Progenitor cell of endocrine pancreas (in vitro differentiated cells): ENCODE measurements around the gene ANKRD33. TPM values are rescaled to one million over a fixed set of nuclear protein-coding genes. Genes with fewer than 3 reads are reported as not detected.

ENCODE experiments used
- DNase-seq: peaks from one replicate; pipeline ENCODE4 v3.0.0; 2021; ENCODE audit warnings: low spot score; ENCODE audit not compliant: unreplicated experiment
- H3K27ac Mint-ChIP-seq: 2 replicates; pipeline ENCODE4 v1.8.0; 2021; ENCODE audit warnings: mild to moderate bottlenecking, moderate library complexity, mixed read lengths
- H3K27me3 Mint-ChIP-seq: 2 replicates; pipeline ENCODE4 v1.8.0; 2021; ENCODE audit warnings: mixed read lengths
- H3K36me3 Mint-ChIP-seq: 2 replicates; pipeline ENCODE4 v1.8.0; 2022; ENCODE audit warnings: mixed read lengths; ENCODE audit not compliant: insufficient read depth
- H3K4me1 Mint-ChIP-seq: 2 replicates; pipeline ENCODE4 v1.8.0; 2021; ENCODE audit warnings: low read depth, mixed read lengths
- H3K4me3 Mint-ChIP-seq: 2 replicates; pipeline ENCODE4 v1.8.0; 2021; ENCODE audit warnings: low read depth, mild to moderate bottlenecking, moderate library complexity, mixed read lengths
- H3K9me3 Mint-ChIP-seq: 2 replicates; pipeline ENCODE4 v1.8.0; 2021; ENCODE audit warnings: low read depth, mixed read lengths
- total RNA-seq: library from RNA; stranded (reverse); gene quantifications from 2 replicates; pipeline ENCODE4 v1.2.1, GENCODE V29; 2021
- TF ChIP-seq, protein P1 (sequence below): fragments of 200-600 bp; sonication (generic); IDR thresholded peaks from one replicate; pipeline ENCODE4 v1.5.0; 2021; ENCODE audit warnings: antibody characterized with exemption, mild to moderate bottlenecking; ENCODE audit not compliant: unreplicated experiment

The ANKRD33 gene
- total RNA-seq, 1 donor from 2014 or later: 0.14 TPM

DNA sequence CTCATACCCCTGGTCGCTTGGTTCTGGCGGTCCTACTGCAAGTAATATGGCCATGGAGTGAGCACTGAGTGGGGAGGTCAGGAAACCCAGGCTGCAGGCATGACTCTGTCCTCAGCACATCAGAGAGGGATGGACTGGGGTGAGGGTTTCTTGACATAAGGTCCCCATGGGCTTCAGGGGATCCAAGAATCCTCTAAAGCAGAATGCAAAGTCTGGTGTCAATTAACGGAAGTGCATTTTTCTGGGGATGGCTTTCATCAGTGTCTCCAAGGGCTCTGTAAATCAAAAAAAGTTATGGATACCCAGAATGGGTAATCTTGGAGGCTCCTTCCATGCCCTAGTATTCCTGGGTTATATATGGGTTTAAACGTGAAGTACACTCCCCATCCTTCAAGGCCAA, 43.0 kb upstream of the ANKRD33 start:
- Mint-ChIP-seq H3K27ac (peak overlapping the region; percentile 98), H3K36me3 (peaks cover 3% of the 10 kb centered on the region), H3K4me3 (peak overlapping the region; percentile 87), H3K4me1 (peaks cover 48% of the 10 kb centered on the region), H3K9me3 (no peaks in the 10 kb centered on the region), H3K27me3 (no peaks in the 10 kb centered on the region)
- TF ChIP-seq, protein P1, sequence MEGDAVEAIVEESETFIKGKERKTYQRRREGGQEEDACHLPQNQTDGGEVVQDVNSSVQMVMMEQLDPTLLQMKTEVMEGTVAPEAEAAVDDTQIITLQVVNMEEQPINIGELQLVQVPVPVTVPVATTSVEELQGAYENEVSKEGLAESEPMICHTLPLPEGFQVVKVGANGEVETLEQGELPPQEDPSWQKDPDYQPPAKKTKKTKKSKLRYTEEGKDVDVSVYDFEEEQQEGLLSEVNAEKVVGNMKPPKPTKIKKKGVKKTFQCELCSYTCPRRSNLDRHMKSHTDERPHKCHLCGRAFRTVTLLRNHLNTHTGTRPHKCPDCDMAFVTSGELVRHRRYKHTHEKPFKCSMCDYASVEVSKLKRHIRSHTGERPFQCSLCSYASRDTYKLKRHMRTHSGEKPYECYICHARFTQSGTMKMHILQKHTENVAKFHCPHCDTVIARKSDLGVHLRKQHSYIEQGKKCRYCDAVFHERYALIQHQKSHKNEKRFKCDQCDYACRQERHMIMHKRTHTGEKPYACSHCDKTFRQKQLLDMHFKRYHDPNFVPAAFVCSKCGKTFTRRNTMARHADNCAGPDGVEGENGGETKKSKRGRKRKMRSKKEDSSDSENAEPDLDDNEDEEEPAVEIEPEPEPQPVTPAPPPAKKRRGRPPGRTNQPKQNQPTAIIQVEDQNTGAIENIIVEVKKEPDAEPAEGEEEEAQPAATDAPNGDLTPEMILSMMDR: no peak
- no peak for DNase-seq

DNA sequence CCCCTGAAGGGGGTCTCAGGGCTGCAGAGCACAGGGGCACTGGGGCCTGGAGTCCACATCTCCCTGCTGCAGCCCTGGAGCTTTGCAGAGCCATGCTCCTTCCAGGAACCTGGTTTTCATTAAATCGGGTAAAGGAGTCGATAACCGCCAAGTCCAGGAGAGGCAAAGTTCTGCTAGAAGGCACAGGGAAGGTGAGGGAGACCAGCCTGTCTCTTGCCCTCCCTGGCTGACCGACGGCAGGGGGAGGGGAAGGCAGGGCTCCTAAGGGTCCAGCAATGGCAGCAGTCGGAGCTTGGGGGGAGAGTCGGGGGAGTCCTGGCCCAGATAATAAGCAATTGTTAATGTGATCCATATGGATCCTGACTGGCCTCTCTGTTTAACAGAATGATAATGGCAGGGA, 42.4 kb upstream of the ANKRD33 start:
- H3K27me3 Mint-ChIP-seq: no peaks in the 10 kb centered on the region
- TF ChIP-seq, protein P1: no peak
- H3K4me3 Mint-ChIP-seq: peak overlapping the region; percentile 87
- DNase-seq: no peak
- H3K4me1 Mint-ChIP-seq: peaks cover 48% of the 10 kb centered on the region
- no peaks in the 10 kb centered on the region for H3K9me3 Mint-ChIP-seq
- H3K27ac Mint-ChIP-seq: peak overlapping the region; percentile 98
- H3K36me3 Mint-ChIP-seq: peaks cover 3% of the 10 kb centered on the region

DNA sequence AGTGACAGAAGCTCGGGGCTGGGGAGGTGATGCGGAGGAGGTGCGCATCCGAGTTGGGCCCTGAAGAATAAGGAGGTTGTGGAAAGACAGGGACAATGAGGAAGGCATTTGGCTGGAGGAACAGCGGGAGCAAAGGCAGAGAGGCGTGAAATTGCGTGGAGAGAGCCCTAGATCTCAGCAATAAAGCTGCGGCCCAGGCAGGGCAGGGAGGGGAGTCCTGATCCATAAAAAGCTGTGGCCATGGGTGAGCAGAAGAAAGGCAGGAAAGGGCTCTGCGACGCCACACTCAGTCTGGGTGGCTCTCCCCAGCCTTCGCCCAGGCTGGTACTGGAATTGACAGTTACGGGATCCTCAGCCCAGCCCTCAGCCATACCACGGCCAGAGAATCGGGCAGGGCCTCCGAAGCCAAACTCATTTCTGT, 41.6 kb upstream of the ANKRD33 start:
- no peaks in the 10 kb centered on the region for H3K9me3 Mint-ChIP-seq
- peaks cover 48% of the 10 kb centered on the region for H3K4me1 Mint-ChIP-seq
- no peaks in the 10 kb centered on the region for H3K27me3 Mint-ChIP-seq
- TF ChIP-seq, protein P1: no peak
- H3K27ac Mint-ChIP-seq: peak overlapping the region; percentile 98
- DNase-seq: no peak
- peaks cover 3% of the 10 kb centered on the region for H3K36me3 Mint-ChIP-seq
- H3K4me3 Mint-ChIP-seq: peak overlapping the region; percentile 87

DNA sequence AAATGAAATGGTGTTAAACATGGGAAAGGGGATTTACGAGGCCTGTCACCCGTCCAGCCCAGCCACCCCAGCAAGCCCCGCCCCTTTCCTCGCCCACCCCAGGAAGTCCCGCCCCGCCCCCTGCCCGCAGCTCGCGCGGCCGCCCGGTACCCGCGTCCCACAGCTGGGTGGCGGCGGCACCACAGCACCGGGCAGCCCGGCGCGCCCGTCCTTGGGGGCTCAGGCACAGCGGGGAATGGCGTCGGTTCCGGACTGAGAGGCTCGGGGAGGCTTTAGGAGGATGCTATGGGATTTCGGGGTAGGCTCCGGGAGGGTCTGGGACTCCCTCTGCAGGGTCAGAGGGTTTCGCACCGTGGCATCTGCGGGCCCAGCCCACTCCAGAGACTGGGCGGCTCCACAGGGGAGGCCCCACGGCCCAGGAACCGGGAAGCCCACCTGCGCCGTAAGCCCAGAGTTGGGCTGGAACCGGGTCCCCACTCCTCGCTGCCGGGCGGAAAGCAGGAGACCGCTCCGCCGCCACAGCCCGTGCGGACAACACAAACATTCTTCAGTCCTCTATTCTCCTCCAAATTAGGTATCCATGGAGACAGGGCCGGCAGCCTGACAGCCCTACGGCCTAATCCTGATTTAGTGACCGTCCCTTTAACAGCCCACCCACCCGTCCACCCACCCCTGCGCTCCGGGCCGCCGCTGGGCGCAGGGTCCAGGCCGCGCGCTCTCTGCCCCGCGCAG, 40.8 kb upstream of the ANKRD33 start:
- Mint-ChIP-seq H3K27ac (peak overlapping the region; percentile 73), H3K4me1 (peaks cover 42% of the 10 kb centered on the region), H3K27me3 (no peaks in the 10 kb centered on the region), H3K4me3 (peak overlapping the region; percentile 87), H3K36me3 (peaks cover 1% of the 10 kb centered on the region), H3K9me3 (no peaks in the 10 kb centered on the region)
- TF ChIP-seq, protein P1: peak; percentile 7
- peak; percentile 55 for DNase-seq

DNA sequence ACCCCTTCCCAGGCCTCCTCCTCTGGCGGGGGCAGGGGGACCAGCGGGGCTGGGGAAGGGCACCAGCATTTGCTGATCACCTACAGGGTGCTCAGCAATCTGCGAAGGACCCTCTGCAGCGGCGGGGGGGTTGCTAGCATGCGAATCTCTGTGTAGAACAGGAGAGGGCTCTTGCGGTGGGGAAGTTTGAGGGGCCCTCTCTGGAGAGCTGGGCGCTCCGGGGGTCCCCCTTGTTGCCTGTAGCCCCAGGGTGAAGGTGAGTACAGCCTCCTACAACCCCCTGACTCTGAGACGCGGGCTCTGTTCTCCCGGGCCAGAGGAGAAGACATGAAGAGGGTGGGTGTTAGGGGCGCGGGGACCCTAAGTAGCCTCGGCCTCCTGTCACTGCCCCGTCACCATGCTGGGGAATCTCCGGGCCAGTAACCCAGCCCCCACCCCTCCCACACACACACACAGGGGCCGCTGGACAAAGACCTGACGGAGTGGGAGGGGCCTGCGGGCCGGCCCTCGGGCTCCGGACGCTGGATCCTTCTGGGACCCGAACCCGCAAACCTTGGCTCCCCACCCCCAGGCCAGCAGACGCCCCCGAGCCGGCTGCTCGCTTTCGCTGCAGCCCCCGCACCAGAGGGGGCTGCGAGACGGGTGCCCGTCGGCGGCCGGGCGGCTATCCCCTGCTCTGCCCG, 40.1 kb upstream of the ANKRD33 start:
- TF ChIP-seq, protein P1: no peak
- Mint-ChIP-seq H3K27ac (peak overlapping the region; percentile 90), H3K4me1 (peaks cover 35% of the 10 kb centered on the region), H3K4me3 (peak overlapping the region; percentile 87), H3K36me3 (peaks cover 4% of the 10 kb centered on the region), H3K27me3 (no peaks in the 10 kb centered on the region), H3K9me3 (no peaks in the 10 kb centered on the region)
- DNase-seq: peak; percentile 52
